Measurements from ENCODE around the gene PINLYP.
A peak's percentile ranks its signal among the peaks of the same experiment; 100 is the strongest.

Gene PINLYP

DNA sequence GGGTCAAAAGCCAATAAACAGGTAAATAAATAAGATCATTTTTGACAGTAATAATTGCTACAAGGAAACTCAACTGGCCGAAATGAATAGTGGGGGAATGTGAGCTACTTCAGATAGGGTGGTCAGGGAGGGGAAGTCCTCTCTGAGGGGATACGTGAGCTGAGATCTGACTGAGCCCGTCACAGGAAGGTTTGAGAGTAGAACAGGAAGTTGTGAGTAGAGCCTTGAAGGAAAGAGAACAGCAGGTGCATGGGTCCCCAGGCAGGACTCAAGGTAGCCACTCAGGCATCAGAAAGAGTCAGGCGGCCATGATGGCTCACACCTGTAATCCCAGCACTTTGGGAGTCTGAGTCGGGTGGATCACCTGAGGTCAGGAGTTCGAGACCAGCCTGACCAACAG lies 14.1 kb downstream of the PINLYP start:
- Histone ChIP-seq H3K36me3 (ENCODE audit: control insufficient read depth, insufficient read depth, low read length) (peaks cover 15% of the 10 kb centered on the region), H3K27me3 (replicated peaks; ENCODE audit: control insufficient read depth, insufficient read depth, low read length) (no peaks in the 10 kb centered on the region), H3K4me3 (replicated peaks; ENCODE audit: low read depth, low read length) (no peak overlapping the region)
- TF ChIP-seq, protein P1, sequence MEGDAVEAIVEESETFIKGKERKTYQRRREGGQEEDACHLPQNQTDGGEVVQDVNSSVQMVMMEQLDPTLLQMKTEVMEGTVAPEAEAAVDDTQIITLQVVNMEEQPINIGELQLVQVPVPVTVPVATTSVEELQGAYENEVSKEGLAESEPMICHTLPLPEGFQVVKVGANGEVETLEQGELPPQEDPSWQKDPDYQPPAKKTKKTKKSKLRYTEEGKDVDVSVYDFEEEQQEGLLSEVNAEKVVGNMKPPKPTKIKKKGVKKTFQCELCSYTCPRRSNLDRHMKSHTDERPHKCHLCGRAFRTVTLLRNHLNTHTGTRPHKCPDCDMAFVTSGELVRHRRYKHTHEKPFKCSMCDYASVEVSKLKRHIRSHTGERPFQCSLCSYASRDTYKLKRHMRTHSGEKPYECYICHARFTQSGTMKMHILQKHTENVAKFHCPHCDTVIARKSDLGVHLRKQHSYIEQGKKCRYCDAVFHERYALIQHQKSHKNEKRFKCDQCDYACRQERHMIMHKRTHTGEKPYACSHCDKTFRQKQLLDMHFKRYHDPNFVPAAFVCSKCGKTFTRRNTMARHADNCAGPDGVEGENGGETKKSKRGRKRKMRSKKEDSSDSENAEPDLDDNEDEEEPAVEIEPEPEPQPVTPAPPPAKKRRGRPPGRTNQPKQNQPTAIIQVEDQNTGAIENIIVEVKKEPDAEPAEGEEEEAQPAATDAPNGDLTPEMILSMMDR (IDR thresholded peaks at IDR 0.05; ENCODE audit: insufficient read depth, low read length, poor library complexity, severe bottlenecking) = no peak
- DNase-seq (ENCODE audit: extremely low read depth, insufficient read length) = no peak

DNA sequence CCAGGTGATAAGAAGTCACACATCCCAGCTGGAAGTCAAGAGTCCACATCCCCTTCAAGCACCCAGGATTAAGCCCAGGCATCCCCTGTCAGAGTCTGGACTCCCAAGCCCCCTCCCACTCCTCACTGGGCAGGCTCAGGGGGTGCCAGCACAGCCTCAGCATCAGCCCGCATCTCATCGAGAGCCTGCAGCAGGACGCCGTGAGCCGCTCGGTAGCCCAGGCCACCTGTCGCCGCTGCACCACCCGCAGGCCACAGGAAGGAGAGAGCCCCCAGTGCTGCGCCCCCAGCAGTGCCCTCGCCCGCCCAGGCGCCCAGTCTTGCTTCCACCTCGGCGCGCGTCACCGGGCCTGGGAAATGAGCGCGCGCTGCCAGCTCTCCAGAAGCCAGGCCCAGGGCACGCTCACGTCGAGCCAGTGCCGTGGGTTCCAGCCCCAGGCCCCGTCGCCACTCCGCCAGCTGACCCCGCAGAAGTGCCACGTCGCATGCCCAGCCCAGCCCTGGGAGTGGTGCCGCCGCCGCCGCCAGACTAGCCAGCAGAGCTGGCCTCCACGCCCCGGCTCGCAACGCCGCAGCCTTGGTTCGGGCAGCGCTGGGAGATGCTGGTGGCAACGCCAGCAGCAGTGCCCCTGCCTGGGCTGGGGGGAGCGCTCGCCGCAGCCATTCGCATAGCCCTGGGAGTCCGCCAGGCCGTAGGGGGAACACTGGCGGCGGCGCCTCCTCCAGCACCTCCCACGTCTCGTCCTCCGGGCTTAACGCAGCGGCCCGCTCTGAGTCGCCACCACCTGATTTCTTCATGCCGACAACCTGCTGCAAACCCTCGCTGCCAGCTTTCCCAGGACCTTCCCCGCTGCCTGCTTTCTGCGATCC lies 16.5 kb downstream of the PINLYP start:
- H3K36me3 ChIP-seq (ENCODE audit: control insufficient read depth, insufficient read depth, low read length) = peaks cover 12% of the 10 kb centered on the region

DNA sequence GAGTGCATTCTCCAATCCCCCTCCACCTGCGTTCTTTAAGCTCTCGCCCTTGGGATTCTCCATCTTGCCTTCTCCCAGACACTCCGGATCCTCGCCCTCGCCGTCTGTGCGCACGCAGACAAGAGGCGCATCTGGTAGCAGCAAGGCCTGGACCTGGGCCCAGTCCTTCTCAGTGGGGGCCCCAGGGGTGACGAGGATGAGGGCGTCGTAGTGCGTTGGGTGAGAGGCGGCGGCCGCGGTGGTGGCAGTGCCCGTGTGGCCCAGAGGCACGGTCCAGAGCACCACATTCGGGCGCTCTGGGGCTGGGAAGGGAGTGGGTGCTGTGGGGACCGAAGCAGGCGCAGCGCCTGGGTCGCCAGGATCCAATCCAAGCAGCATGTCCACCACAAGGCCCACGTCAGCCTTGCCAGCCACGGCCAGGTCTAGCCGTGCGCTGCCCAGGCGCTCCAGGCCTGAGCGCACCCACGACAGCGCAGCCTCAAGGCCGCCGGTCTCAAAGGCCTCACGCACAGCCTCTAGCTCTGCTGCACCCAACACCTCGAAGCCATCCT lies 17.3 kb downstream of the PINLYP start:
- Histone ChIP-seq H3K27me3 (replicated peaks; ENCODE audit: control insufficient read depth, insufficient read depth, low read length) (no peaks in the 10 kb centered on the region), H3K36me3 (ENCODE audit: control insufficient read depth, insufficient read depth, low read length) (peaks cover 12% of the 10 kb centered on the region), H3K4me3 (replicated peaks; ENCODE audit: low read depth, low read length) (no peak overlapping the region)
- no peak for DNase-seq (ENCODE audit: extremely low read depth, insufficient read length)
- TF ChIP-seq, protein P1 (IDR thresholded peaks at IDR 0.05; ENCODE audit: insufficient read depth, low read length, poor library complexity, severe bottlenecking) = no peak

More for the DNA sequence above, 16.5 kb downstream of the PINLYP start:
- Histone ChIP-seq H3K4me3 (replicated peaks; ENCODE audit: low read depth, low read length) (no peak overlapping the region), H3K27me3 (replicated peaks; ENCODE audit: control insufficient read depth, insufficient read depth, low read length) (no peaks in the 10 kb centered on the region)
- DNase-seq (ENCODE audit: extremely low read depth, insufficient read length) = no peak
- TF ChIP-seq, protein P1 (IDR thresholded peaks at IDR 0.05; ENCODE audit: insufficient read depth, low read length, poor library complexity, severe bottlenecking) = no peak

DNA sequence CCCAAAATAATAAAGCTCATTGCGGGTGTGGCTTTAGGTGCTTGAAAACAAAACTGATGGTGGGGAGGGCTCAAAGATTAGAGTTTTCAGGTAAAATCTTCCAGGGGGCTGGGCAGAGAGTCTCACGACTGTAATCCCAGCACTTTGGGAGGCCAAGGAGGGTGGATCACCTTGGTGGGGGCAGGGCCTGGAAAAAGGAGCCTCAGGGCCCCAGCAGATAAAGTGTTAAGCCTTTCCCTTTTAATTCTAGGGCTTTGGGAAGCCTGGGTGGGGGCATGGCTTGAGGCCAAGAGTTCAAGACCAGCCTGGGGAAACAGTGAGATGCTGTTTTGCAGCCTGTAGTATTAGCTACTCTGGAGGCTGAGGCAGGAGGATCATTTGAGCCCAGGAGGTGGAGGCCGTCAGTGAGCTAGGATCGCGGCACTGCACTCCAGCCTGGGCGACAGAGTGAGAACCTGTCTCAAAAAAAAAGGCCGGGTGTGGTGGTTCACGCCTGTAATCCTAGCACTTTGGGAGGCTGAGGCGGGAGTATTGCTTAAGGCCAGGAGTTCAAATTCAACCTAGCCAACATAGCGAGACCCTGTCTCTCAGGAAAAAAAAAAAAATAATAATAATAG lies 18.6 kb downstream of the PINLYP start:
- Histone ChIP-seq H3K27me3 (replicated peaks; ENCODE audit: control insufficient read depth, insufficient read depth, low read length) (no peaks in the 10 kb centered on the region), H3K4me3 (replicated peaks; ENCODE audit: low read depth, low read length) (peak overlapping the region; percentile 93), H3K36me3 (ENCODE audit: control insufficient read depth, insufficient read depth, low read length) (peaks cover 19% of the 10 kb centered on the region)
- TF ChIP-seq, protein P1 (IDR thresholded peaks at IDR 0.05; ENCODE audit: insufficient read depth, low read length, poor library complexity, severe bottlenecking) = no peak
- no peak for DNase-seq (ENCODE audit: extremely low read depth, insufficient read length)

DNA sequence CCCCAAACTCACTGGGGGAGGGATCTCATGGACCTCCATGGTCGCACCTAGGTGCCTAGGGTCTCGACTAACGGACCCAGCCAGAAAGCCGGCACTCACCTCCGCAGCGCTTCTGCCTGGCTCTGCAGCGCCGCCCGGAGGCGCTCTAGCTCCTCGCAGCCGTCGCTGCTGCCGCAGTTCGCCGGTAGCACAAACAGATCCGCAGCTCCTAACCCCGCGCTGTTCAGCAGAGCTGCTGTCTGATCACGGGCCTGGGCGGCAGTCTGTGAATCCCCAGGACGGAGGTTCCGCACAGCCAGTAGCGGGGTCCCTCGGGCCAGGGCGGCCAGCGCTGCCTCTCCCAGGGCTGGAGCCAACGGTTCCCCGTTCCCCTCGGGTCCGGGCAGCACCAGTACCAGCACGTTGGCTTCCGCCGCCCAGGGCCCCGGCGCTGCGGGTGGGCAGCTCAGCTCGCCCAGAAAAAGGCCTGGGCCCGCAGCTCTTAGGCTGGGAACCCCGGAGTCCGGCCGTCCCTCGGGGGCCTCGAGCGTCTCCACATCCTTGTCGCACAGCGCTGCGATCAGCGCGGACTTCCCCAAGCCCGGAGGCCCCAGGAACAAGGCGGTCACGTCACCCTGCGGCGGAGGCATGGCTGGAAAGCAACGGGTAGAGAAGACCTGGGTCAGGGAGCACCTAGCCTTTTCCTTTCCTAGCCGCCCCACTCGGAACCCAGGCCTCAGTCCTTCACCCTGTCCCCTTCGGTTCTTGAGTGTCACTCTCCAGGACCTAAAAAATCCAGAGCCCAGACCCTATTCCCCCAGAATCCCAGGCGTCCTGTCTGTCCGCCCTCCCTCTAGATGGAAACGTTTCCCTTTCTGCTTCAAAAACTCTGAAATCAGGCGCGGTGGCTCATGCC lies 19.4 kb downstream of the PINLYP start:
- H3K27me3 ChIP-seq (replicated peaks; ENCODE audit: control insufficient read depth, insufficient read depth, low read length) = no peaks in the 10 kb centered on the region
- TF ChIP-seq, protein P1 (IDR thresholded peaks at IDR 0.05; ENCODE audit: insufficient read depth, low read length, poor library complexity, severe bottlenecking) = peak; percentile 95
- DNase-seq (ENCODE audit: extremely low read depth, insufficient read length) = peak; percentile 84
- peaks cover 21% of the 10 kb centered on the region for H3K36me3 ChIP-seq (ENCODE audit: control insufficient read depth, insufficient read depth, low read length)
- H3K4me3 ChIP-seq (replicated peaks; ENCODE audit: low read depth, low read length) = peak overlapping the region; percentile 93

All from GM06990 (cell line).